GM13977 (cell line): ENCODE data around the gene RIPK4.
A peak's percentile ranks its signal among the peaks of the same experiment; 100 is the strongest.

Experiments used
- DNase-seq: peaks from one replicate; pipeline ENCODE4 v3.0.0; 2012; ENCODE audit warnings: low spot score
- in situ Hi-C: fragments of 300-500 bp; cut with MboI; formaldehyde crosslinking; loops from one replicate; pipeline ENCODE4 v1.12.0; 2022; ENCODE audit warnings: low sequenced_read_pairs, low pct_unique_long_range_greater_than_20kb, mixed read lengths, inconsistent platforms; ENCODE audit not compliant: unreplicated experiment
- TF ChIP-seq, protein P1 (sequence below): IDR thresholded peaks from 2 replicates; pipeline ENCODE4 v1.5.1; 2012; ENCODE audit warnings: mild to moderate bottlenecking, control low read depth; ENCODE audit not compliant: insufficient read depth; ENCODE audit errors: extremely low read depth, missing control alignments

RIPK4 gene

GRCh38 chr21:41761211-41761933 lies 5.5 kb downstream of the RIPK4 start:
- peak; percentile 26 for DNase-seq
- in situ Hi-C loops = no loop called here
- TF ChIP-seq, protein P1, sequence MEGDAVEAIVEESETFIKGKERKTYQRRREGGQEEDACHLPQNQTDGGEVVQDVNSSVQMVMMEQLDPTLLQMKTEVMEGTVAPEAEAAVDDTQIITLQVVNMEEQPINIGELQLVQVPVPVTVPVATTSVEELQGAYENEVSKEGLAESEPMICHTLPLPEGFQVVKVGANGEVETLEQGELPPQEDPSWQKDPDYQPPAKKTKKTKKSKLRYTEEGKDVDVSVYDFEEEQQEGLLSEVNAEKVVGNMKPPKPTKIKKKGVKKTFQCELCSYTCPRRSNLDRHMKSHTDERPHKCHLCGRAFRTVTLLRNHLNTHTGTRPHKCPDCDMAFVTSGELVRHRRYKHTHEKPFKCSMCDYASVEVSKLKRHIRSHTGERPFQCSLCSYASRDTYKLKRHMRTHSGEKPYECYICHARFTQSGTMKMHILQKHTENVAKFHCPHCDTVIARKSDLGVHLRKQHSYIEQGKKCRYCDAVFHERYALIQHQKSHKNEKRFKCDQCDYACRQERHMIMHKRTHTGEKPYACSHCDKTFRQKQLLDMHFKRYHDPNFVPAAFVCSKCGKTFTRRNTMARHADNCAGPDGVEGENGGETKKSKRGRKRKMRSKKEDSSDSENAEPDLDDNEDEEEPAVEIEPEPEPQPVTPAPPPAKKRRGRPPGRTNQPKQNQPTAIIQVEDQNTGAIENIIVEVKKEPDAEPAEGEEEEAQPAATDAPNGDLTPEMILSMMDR = no peak

GRCh38 chr21:41760411-41760810 lies 6.4 kb downstream of the RIPK4 start:
- no peak for DNase-seq
- in situ Hi-C loops = no loop called here
- TF ChIP-seq, protein P1 = no peak

GRCh38 chr21:41759926-41760325 lies 6.9 kb downstream of the RIPK4 start:
- no peak for DNase-seq
- in situ Hi-C loops = no loop called here
- TF ChIP-seq, protein P1 = no peak

DNA sequence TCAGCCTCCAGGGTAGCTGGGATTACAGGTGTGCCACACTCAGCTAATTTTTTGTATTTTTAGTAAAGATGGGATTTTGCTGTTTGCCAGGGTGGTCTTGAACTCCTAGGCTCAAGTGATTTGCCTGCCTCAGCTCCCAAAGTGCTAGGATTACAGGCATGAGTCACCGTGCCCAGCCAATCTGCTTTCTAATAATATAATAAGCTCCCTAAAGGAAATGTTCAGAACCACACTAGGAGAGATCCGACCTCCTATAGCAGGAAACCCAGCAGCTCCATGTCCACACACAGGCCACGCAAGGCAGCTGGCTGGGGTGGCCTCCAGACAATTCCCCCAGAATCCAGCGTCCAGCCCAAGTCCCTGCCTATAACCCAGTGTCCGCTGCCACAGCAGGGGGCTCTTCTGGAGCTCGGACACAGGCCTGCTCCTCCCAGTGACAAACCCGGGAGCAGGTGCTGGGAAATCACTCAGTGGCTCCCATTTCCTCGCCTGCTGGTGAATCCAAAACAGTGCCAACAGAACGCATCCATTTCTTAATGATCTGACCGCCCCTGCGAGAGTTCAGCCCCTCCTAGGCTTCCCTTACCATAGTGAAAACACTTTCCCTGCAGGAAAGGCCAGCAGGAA lies 7.5 kb downstream of the RIPK4 start:
- TF ChIP-seq, protein P1 = no peak
- no peak for DNase-seq
- in situ Hi-C loops = no loop called here

GRCh38 chr21:41758550-41758949 lies 8.3 kb downstream of the RIPK4 start:
- no peak for DNase-seq
- in situ Hi-C loops = no loop called here
- TF ChIP-seq, protein P1 = no peak

DNA sequence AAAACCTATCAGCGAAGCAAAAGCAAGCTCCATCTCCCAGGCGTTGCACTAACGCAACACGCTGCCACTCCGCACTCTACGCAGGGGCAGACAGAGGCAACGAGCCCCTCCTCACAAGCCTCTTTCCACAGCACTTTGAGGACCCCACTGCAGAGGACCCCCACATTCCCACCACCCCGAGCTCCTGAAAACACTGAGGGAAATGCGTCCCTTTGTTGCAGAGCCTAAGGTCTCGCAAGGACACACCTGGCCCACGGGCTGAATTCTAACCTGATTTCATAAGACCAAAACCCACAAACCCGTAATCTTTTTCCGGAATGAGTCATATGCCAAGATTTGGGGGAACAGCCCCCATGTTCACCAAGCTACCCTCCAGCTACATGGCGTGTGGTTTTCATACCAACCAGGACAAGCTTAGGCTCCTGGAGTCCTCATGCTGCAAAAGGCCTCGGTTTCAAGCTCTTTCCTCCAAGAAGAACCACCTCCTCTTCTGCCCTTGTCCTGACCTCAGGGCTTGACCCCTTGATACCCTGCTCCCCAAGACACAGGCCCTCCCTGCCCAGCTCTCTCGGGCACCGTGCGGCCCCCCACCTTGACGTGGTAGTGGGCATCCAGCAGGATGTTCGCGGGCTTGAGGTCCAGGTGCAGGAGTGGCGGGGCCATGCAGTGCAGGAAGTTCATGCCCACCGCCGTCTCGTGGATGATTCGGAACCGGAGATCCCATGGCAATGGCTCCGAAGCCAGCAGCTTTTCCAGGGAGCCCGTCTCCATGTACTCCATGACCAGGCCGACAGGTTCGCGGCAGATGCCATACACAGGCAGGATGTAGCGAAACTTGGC lies 10.7 kb downstream of the RIPK4 start:
- no peak for DNase-seq
- TF ChIP-seq, protein P1 = no peak
- in situ Hi-C loops = no loop called here
